ENCODE results near the gene CXCR6. TPM values are rescaled to one million over a fixed set of nuclear protein-coding genes. Genes with fewer than 3 reads are reported as not detected.

The CXCR6 gene
- total RNA-seq, 1 experiment from 2014 or later, result not detected

DNA sequence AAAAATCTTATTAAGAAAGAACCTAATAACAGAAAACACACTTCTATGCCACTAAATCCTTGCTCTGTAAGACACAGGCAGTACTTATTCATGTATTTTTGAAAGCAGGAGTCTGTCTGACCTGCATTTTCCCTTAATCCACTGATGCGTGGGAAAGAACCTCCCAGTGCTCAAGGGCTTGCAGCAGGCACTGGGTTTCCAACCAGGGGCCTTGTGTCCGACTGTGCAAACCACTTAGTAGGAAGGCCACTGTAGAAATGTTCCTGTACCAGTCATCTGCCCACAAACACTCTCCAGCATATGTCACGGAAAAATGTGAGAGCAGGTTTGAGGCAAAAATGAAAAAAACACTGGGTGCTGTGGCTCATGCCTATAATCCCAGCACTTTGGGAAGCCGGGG lies 12.4 kb downstream of the CXCR6 start:
- no TSS peak for BruUV-seq (replicated peaks)
- peaks cover 9% of the 10 kb centered on the region for H3K36me3 Mint-ChIP-seq (ENCODE audit: insufficient read depth, unreplicated experiment)
- intact Hi-C loops (cut with micrococcal nuclease; ENCODE audit: unreplicated experiment), result no loop called here
- no peaks in the 10 kb centered on the region for H3K27me3 Mint-ChIP-seq (ENCODE audit: unreplicated experiment)
- DNase-seq, result no peak
- no peak overlapping the region for H3K27ac Mint-ChIP-seq (ENCODE audit: unreplicated experiment)
- TF ChIP-seq CTCF (IDR thresholded peaks at IDR 0.05; ENCODE audit: unreplicated experiment), result no peak
- CTCF ChIA-PET, result no interaction called here
- H3K9me3 Mint-ChIP-seq (ENCODE audit: low read depth, unreplicated experiment), result no peaks in the 10 kb centered on the region
- no peaks in the 10 kb centered on the region for H3K4me1 Mint-ChIP-seq (ENCODE audit: low read depth, unreplicated experiment)
- H3K4me3 Mint-ChIP-seq (ENCODE audit: low read depth, unreplicated experiment), result no peak overlapping the region

DNA sequence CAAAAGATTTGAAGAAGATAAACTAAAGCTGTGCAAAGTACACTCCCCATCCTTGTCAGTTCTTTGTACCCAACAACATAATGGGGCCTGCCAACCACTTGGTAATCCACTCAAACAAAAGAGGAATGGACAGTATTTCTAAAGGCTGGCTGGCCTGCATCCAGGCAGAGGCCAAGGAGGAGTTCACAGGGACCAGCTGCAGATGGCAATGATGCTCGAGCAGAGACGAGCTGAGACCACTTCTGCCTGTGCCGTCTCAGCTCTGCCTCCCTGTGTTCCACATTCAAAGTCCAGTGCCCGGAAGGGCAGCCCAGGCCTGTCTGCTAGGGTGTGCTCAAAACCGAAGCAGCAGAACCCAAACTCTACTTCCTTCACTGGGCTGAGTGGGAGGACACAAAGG lies 14.3 kb downstream of the CXCR6 start:
- intact Hi-C loops (cut with micrococcal nuclease; ENCODE audit: unreplicated experiment), result no loop called here
- H3K27me3 Mint-ChIP-seq (ENCODE audit: unreplicated experiment), result no peaks in the 10 kb centered on the region
- no peak for DNase-seq
- H3K36me3 Mint-ChIP-seq (ENCODE audit: insufficient read depth, unreplicated experiment), result peaks cover 9% of the 10 kb centered on the region
- no peak for TF ChIP-seq CTCF (IDR thresholded peaks at IDR 0.05; ENCODE audit: unreplicated experiment)
- no peaks in the 10 kb centered on the region for H3K9me3 Mint-ChIP-seq (ENCODE audit: low read depth, unreplicated experiment)
- no peaks in the 10 kb centered on the region for H3K4me1 Mint-ChIP-seq (ENCODE audit: low read depth, unreplicated experiment)
- no TSS peak for BruUV-seq (replicated peaks)
- CTCF ChIA-PET, result no interaction called here
- H3K4me3 Mint-ChIP-seq (ENCODE audit: low read depth, unreplicated experiment), result no peak overlapping the region
- H3K27ac Mint-ChIP-seq (ENCODE audit: unreplicated experiment), result no peak overlapping the region

DNA sequence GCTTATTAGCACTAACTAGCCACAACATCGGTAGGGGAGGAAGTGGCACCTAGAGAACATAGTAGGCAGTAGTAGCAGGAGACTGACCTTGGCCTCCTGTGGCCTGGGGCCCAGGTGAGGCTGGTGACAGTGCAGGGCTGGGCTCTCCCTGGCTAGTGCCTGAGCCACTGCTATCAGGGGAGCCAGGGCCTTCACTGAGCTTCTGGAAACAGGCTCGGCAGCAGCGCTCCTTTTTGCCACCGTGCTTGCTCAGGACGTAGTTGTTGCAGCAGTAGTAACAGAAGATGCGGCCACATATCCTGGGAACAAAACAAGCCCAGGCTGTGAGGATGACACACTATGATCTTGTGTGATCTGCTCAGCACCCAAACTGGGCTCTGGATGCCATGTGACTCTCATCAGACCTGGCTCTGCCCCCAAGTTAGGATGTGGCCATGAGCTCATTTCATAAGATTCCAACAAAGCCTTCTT lies 15.1 kb downstream of the CXCR6 start:
- Mint-ChIP-seq H3K4me1 (ENCODE audit: low read depth, unreplicated experiment) (no peaks in the 10 kb centered on the region), H3K36me3 (ENCODE audit: insufficient read depth, unreplicated experiment) (peaks cover 9% of the 10 kb centered on the region), H3K27me3 (ENCODE audit: unreplicated experiment) (no peaks in the 10 kb centered on the region), H3K27ac (ENCODE audit: unreplicated experiment) (no peak overlapping the region), H3K9me3 (ENCODE audit: low read depth, unreplicated experiment) (no peaks in the 10 kb centered on the region), H3K4me3 (ENCODE audit: low read depth, unreplicated experiment) (no peak overlapping the region)
- no TSS peak for BruUV-seq (replicated peaks)
- no peak for DNase-seq
- no peak for TF ChIP-seq CTCF (IDR thresholded peaks at IDR 0.05; ENCODE audit: unreplicated experiment)
- CTCF ChIA-PET, result no interaction called here
- intact Hi-C loops (cut with micrococcal nuclease; ENCODE audit: unreplicated experiment), result no loop called here

DNA sequence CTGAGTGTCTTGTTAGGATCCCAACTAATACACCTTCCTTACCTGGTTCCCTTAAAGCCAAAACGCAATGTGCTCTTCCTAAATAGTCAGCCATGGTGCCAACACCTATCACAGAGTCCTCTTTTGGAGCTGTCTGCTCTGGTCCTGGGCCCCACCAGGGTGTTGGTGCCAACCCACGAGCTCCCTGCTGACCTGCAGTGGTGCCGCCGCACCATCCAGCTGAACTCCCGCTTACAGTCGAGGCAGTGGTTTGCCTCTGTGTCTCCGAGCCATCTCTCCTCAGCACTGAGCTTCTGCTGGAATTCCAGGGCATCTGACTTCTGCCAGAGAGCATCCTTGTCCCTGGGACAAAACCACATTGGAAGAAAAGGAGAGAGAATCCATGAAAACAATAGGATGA lies 15.9 kb downstream of the CXCR6 start:
- DNase-seq, result no peak
- no TSS peak for BruUV-seq (replicated peaks)
- Mint-ChIP-seq H3K36me3 (ENCODE audit: insufficient read depth, unreplicated experiment) (peaks cover 9% of the 10 kb centered on the region), H3K27me3 (ENCODE audit: unreplicated experiment) (no peaks in the 10 kb centered on the region), H3K4me3 (ENCODE audit: low read depth, unreplicated experiment) (no peak overlapping the region), H3K4me1 (ENCODE audit: low read depth, unreplicated experiment) (no peaks in the 10 kb centered on the region), H3K27ac (ENCODE audit: unreplicated experiment) (no peak overlapping the region), H3K9me3 (ENCODE audit: low read depth, unreplicated experiment) (no peaks in the 10 kb centered on the region)
- CTCF ChIA-PET, result interaction anchor here (0.6 kb wide), 1 partner anchor 10 kb away, joined by 3 read pairs; no protein-coding TSS in a partner anchor
- no peak for TF ChIP-seq CTCF (IDR thresholded peaks at IDR 0.05; ENCODE audit: unreplicated experiment)
- intact Hi-C loops (cut with micrococcal nuclease; ENCODE audit: unreplicated experiment), result no loop called here
